GM18909 (cell line): ENCODE data around the gene ZNF30.
"Not testable (repeated sequence)": the region's sequence is repeated elsewhere in the genome, so short reads cannot be mapped to it uniquely, and the experiment has no call there.

Source experiments
- ATAC-seq: cut with Tn5 transposase; IDR thresholded peaks from one replicate; pipeline ENCODE4 v1.9.1; 2021; ENCODE audit warnings: mild to moderate bottlenecking; ENCODE audit not compliant: unreplicated experiment, poor library complexity

Gene ZNF30

DNA sequence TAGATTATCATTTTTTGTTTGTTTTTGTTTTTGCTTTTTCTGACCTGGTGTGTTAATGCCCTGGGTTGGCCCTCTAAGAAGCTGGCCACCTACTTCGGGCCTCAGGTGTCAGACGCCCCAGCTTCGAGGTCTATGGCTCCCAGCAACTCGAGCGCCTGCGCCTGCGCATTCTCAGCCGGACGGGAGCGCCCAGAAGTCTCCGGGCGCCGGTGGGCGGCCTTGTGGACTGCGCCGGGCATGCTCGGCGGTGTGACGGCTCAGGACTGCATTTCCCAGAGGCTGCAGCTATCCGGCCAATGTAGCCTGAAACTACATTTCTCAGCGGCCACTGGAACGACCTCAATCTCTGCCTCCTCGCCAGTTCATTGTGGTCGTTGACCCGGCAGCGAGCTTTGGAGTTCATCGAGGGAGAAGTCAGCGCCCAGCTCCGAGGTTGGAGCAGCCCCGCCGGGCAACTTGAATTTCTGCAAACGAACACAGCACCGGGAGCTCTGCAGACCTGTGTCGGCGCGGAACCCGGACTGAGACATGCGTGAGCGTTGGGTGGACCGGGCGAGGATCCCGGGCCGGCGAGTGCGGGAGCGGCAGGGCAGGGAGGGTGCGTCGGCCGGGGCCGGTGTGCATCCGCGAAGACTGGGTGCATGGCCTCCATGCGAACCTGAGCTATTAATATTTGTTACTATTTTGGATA is at the start of gene ZNF30:
TSS of gene ZNF30 (plus strand) at position 219 of the 691 bp plus-strand sequence. CDS start 3,045 bp downstream, outside the sequence.
- ATAC-seq: peak; percentile 96

- ATAC-seq: no peak
Measured at GRCh38 chr19:34879563-34879962, 47.1 kb upstream of the ZNF30 start.

GRCh38 chr19:34880034-34880433 is 46.7 kb upstream of the ZNF30 start:
- ATAC-seq: no peak

DNA sequence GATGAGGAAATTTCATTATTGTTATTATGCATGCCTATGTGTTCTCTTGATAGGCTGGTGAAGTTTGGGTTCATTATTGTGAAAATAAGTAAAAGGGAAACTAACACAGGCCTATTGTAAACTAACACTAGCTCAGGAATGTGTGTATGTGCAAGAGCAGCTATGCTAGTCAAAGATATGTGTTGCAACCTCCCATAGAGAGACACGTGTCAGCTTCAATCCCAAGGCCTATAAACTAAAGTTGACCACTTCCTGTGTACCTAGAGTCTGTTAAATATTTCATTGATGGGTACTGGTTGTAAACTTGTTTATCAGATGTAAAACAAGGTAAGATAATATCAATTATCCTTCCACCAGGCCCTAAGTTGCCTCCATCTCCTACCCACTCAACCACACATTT is 44.7 kb upstream of the ZNF30 start:
- ATAC-seq: no peak

DNA sequence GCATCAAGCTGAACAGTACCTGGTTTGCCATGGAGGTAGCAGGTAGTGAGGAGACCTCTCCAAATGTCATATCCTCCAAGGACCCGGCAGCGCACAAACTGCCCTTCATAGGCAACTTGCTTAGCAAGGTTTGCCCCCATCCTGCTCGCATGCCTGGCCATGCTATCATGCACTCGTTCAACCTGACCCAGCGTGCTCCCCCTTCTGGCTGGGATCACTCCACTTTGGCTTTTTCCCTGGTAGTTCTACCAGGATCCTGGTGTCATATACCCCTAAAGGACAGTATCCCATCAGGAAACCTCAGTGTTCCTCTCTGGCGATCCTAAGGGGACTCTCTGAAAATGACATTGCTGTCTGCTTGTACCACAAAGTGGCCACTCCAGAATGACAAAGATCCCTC is 38.6 kb upstream of the ZNF30 start:
- ATAC-seq: no peak

DNA sequence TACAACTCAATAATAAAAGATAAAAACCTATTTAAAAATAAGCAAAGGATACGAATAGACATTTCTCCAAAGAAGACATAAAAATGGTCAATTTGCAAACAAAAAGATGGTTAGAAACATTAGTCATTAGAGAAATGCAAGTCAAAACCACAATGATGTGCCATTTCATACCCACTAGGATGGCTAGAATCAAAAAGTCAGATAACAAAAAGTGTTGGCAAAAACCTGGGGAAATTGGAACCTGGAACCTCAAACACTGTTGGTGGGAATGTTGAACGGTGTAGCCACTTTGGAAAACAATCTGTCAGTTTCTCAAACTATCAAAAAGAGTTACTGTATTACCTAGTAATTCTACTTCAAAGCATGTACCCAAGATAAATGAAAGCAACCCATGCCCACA is 26.5 kb upstream of the ZNF30 start:
- no peak for ATAC-seq

GRCh38 chr19:34904664-34905527 is 21.8 kb upstream of the ZNF30 start:
- ATAC-seq: no peak

DNA sequence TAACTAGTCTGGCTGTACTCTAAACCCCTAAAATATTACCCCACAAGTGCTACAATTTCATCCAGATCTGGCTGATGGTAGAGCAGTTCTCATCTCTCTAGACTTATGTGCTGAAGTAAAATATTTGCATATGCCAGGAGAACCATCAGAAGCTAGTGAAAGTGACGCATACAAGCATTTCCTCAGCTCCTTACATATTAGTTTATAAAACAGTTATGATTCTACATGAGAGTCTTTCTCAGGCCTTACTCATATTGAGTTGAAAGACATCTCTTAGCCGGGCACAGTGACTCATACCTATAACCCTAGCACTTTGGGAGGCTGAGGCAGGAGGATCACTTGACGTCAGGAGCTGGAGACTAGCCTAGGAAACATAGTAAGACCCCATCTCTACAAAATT is 15.9 kb upstream of the ZNF30 start:
- ATAC-seq: no peak

DNA sequence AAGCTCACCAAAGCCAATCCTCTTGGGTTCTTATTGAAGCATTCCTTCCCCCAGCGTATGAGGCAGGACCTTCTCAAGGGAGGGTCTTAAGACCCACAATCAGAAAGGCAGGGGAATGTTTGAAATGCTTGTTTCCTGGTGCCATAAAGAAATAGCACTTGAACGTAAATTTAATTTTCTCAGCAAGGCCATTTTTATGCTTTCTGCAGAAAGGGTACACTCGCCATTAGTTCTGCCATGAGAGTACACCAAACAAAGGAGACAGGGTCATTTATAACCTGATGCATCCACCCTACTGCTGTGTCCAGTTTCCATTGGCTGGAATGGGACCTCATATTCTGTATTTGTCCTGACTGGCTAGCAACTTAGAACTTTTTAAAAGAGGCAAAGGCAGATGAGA is 9.6 kb upstream of the ZNF30 start:
- ATAC-seq: not testable (repeated sequence)

GRCh38 chr19:34918190-34918589 is 8.5 kb upstream of the ZNF30 start:
- ATAC-seq: no peak

- ATAC-seq: not testable (repeated sequence)
Measured at GRCh38 chr19:34920090-34920786, 6.5 kb upstream of the ZNF30 start.

DNA sequence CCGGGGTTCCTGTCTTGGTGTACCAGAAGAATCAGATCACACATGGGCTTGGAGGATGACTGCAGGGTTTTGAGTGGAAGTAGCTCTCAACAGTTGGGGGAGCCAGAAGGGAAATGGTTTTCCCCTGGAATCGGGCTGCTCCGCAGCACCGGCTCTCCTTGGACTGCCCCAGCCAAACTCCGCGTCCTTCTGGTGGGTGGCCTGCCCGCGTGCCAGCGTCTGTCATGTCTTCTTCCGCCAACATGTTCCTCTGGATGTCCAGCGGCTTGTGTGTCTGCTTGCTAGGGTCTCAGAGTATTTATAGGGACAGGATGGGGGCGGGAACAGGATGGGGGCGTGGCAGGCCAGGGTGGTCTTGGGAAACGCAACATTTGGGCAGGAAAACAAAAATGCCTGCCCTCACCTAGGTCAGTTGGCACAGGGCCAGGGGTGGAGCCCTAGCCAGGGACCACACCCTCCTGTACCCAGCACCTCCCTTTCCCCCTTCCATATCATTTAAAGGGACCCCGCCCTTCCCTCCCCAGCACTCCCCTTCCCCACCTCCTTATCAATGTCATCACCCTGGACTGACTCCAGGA is 1.3 kb upstream of the ZNF30 start:
- ATAC-seq: no peak

DNA sequence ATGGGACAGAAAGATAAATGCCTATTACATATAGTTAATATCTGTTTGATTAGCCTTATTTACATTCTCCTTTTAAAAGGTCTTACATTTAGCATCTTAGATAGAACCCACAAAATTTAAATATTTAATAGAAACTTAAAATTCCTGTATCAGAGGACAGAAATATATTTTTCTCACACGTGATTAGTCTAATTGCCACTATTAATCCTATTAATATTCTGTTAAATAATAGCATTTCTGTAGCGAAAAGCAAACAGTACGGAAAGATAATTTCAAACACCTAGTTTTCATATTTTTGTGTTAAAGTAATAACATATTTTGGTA is 380 bp upstream of the ZNF30 start:
- no peak for ATAC-seq

DNA sequence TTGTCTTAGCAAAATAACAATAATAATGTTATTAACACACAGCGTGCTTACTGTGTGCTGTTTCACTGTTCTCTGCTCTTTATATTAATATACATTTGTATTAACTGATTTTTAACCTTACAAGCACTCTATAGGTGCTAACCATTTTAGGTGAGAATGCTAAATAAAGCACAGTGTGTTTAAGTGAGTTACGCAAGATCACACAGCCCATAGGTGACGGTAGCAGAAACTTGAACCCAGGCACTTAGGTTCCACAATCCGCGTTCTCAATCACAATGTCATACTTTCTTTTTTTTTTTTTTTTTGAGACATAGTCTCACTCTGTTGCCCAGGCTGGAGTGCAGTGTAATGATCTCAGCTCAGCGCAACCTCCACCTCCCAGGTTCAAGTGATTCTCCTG is 5.8 kb downstream of the ZNF30 start:
- ATAC-seq: no peak

DNA sequence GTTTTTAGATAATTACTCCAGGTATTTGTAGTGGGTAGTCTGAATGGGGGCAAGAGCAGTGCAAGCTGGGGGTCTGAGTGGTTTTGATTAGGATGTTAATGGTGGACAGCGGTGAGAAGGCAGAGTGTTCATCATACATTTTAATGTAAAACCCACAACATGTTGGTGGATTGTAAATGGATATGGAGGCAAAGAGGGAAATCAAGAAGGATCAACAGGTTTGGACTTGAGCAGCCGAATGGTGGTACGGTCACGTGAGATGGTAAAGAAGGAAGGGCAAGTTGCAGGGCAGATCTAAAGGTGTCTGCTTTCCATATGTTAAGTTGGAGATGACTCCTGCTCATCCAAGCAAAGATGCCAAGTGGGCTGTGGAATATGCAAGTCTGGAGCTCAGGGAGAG is 9.5 kb downstream of the ZNF30 start:
- ATAC-seq: no peak

DNA sequence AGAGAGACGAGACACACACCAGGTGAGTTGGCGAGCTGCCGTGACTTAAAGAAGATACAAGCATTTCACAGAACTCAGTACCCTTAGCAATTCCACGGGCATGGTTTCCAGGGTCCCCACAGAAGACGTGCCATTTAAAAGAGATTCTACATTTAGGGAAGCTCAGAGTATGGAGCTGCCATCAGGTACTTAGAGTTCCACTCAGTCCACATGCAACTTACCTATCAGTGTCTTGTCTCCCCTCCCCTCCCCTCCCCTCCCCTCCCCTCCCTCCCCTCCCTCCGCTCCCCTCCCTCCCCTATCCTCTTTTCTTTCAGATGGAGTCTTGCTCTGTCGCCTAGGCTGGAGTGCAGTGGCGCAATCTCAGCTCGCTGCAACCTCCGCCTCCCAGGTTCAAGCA is 12.2 kb downstream of the ZNF30 start:
- no peak for ATAC-seq

GRCh38 chr19:34943861-34944573 is 17.3 kb downstream of the ZNF30 start:
- no peak for ATAC-seq

- no peak for ATAC-seq
Measured at GRCh38 chr19:34953092-34953491, 26.4 kb downstream of the ZNF30 start.

- ATAC-seq: no peak
Measured at GRCh38 chr19:34957830-34958751, 31.4 kb downstream of the ZNF30 start.
